Right renal pelvis (tissue), 4 donors: Measurements from ENCODE around the gene TBC1D22A. TPM values are rescaled to one million over a fixed set of nuclear protein-coding genes. Genes with fewer than 3 reads are reported as not detected.

Experiments
- DNase-seq, 4 donors: peaks; one replicate each; pipeline ENCODE4 v3.0.0-alpha.2; 2013; ENCODE audit warnings: low read depth in 4 of 4, low spot score in 3 of 4, missing footprints in 1 of 4
- polyA plus RNA-seq, 4 donors: library from polyadenylated mRNA; unstranded; fragments of 120-200 nt; gene quantifications; one replicate each; pipeline ENCODE4 v1.2.1, GENCODE V29; 2013; ENCODE audit not compliant: insufficient read length in 4 of 4

The TBC1D22A gene
- polyA plus RNA-seq, 4 donors = 17.8 to 19.7 (median 18.2) TPM

GRCh38 chr22:47209040-47209514 lies 446.6 kb downstream of the TBC1D22A start:
- DNase-seq = no peak

DNA sequence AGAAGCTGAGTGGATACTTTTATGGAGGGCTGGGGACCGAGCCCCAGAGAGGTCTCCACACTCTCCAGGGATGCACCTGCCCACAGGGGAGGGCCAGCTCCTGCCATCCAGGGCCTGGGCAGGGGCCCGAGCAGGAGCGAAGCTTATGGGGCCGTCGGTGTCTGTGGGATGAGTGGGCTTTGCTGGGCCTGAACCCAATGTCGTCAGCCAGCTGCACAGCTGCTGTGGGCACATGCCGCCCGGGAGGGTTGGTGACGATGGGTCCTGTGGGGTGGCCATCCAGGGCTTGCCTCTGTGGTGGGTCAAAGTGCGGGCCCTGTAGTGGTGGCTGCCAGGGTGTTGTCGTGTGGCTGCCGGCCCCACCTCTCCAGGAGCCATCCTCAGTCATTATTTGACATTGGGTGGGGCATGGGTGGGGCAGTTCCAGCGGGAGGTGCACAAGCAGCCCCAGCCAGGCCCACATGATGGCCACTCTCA lies 447.1 kb downstream of the TBC1D22A start:
- no peak for DNase-seq

DNA sequence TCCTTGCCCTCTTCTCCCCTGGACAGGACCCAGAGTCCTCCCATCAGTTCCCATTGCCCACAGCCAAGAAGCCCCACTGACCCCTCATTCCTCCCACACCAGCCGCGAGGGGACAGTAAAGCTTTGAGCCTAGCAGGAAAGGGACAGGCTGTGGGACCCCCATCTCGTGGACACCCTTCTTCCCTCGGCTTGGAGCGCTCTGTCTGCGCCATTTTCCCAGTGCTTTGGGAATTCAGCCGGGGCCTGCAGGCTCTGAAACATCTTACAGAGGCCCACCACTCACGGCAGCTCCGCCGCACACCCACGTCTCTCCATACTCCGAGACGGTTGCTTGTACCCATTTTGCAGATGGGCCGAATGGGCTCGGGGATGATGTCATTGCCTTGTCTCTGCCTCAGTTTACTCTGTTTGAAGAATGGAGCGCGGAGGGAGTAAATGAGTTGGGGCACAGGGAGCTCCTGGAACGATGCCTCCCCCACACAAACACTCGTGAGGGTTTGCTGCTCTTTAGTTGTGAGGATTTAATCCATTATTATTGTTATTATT lies 447.7 kb downstream of the TBC1D22A start:
- DNase-seq = no peak

DNA sequence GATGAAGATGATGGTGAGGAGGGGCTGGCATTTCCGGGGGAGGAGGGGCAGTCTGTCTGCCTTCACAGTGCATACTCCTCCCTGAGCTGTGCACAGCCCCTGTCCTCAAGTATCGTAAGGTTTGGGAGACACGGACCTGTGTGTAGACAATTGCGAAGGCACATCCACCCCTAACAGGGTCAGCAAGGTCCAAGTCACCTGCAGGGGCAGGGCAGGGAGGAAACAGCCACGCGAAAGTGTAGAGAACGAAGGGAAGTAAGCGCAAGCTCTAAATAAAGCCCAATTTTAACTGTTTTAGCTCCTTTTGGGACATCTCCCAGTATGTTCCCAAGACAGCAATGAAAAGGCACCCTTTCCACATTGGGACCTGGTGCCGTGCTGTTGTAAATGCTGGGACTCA lies 448.2 kb downstream of the TBC1D22A start:
- no peak for DNase-seq

DNA sequence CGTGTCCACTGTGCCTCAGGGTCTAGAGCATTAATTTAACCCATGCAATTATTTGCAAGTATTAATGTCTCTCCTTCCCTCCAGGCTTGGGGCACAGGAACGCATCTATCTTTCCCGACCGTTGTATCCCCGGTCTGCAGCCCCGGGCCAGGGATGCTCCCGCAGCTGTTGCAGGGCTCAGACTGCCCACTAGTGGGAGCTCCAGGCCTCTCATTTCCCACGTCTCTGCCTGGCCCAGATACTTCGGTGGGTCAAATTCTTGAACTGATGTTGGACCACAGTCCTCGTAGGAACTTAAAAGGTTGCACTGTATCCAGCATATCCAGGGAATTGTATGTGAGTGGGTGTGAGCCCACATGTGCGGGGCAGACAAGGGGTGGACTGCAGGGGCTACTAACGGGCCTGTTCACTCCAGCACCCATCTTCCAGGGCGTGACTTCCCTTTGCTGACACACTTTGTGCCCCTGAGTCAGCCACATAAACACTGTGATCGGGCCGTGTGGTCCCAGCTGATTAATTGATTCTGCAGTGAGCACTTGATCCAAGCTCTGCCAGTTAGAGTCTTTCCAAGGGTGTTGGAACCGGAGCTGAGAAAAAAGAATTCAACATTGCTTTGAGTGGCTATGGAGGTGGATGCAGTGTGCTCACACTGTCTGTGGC lies 451.3 kb downstream of the TBC1D22A start:
- DNase-seq = no peak

- DNase-seq = no peak
Measured at GRCh38 chr22:47215851-47216250, 453.4 kb downstream of the TBC1D22A start.

GRCh38 chr22:47218671-47219070 lies 456.2 kb downstream of the TBC1D22A start:
- DNase-seq = no peak

DNA sequence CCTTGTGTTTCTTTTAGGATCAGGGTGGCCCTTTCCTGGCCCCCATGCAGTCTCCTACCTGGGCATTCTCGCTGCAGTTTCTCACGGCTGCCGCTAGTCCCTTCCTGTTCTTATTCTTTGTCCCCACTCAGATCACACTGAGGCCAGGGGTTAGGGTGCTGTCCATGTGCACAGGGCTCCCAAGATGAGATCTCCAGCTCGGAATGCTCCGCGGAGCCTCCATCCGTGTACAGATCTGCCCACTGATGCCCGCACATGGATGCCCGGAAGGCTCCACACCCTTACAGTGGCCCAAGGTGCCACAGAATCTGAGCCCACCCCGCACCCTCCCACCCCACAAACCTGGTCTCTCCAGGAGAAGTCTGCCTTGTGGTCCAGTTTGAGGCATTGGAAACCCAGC lies 457.3 kb downstream of the TBC1D22A start:
- DNase-seq = no peak

GRCh38 chr22:47220752-47221151 lies 458.3 kb downstream of the TBC1D22A start:
- DNase-seq = no peak

DNA sequence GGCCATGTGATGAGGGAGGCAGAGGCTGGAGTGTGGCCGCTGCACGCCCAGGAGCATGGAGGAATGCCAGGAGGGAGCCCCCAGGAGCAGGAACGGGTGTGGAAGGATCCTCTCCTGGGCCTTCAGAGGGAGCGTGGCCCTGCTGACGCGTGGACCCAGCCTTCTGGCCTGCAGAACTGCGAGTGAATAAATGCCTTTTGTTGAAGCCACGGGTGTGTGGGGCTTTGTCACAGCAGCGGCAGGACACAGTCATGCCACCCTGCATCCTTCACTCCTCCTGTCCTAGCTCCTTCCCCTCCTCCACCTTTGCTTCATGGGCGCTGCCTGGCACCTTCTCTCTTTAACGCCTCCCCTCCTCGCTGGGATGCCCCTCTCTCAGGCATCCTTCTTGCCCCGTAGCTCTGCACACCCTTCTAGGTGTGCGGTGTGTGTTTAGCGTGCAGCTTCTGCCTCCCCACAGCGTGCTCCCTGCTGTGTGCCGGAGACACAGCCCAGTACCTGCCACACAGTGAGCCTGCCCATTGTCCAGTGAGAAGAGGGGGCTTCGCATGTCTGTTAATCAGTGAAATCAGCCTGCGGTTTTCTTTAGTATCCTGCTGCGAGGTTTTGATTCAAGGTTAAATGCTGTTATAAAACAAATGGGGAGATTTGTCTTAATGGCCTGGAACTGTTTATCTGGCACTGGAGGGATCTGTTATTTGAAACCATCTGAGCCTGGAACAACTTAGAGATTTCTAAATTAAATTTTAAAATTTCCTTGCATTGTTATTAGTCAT lies 459.6 kb downstream of the TBC1D22A start:
- no peak for DNase-seq

Other genes starting within 250 kb of the TBC1D22A start
- 10 to 100 TPM; 23.7 to 30.9 (median 27.5) TPM for gene CELSR1, start 225.0 kb upstream of the TBC1D22A start, polyA plus RNA-seq
- 10 to 100 TPM; 20.5 to 25.2 (median 22.9) TPM for gene GRAMD4, start 142.3 kb upstream of the TBC1D22A start, polyA plus RNA-seq
- 10 to 100 TPM; 46.1 to 54.9 (median 52.3) TPM for gene CERK, start 24.4 kb upstream of the TBC1D22A start, polyA plus RNA-seq